Measurements from ENCODE around the gene JARID2.

- TF ChIP-seq, protein P1, sequence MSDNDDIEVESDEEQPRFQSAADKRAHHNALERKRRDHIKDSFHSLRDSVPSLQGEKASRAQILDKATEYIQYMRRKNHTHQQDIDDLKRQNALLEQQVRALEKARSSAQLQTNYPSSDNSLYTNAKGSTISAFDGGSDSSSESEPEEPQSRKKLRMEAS (IDR thresholded peaks at IDR 0.05) = no peak
- TF ChIP-seq ATF2 (IDR thresholded peaks at IDR 0.05; ENCODE audit: low read length) (no peak), TAF7 (optimal IDR thresholded peaks at IDR 0.05; ENCODE audit: borderline replicate concordance, low read depth, low read length) (no peak), SUZ12 (IDR thresholded peaks at IDR 0.05; ENCODE audit: low read length) (no peak), POLR2AphosphoS5 (IDR thresholded peaks at IDR 0.05; ENCODE audit: low read depth, low read length) (no peak), POLR2A (IDR thresholded peaks at IDR 0.05; ENCODE audit: control extremely low read depth in 1 of 2, low read depth in 2 of 2, low read length in 2 of 2) (no peak; a peak in 1 of 3 replicates), SP4 (IDR thresholded peaks at IDR 0.05; ENCODE audit: low read length) (no peak), SAP30 (IDR thresholded peaks at IDR 0.05; ENCODE audit: insufficient read depth, insufficient replicate concordance, low read length) (no peak), HDAC6 (IDR thresholded peaks at IDR 0.05; ENCODE audit: low read depth, low read length) (no peak), RAD21 (IDR thresholded peaks at IDR 0.05 in 1 of 2, conservative IDR thresholded peaks at IDR 0.05 in 1 of 2; ENCODE audit: low read depth in 2 of 2, low read length in 2 of 2) (no peak), CREB1 (IDR thresholded peaks at IDR 0.05) (no peak), USF2 (IDR thresholded peaks at IDR 0.05; ENCODE audit: low read length) (no peak), SP2 (IDR thresholded peaks at IDR 0.05; ENCODE audit: low read length) (no peak)
- TF ChIP-seq, protein P2, sequence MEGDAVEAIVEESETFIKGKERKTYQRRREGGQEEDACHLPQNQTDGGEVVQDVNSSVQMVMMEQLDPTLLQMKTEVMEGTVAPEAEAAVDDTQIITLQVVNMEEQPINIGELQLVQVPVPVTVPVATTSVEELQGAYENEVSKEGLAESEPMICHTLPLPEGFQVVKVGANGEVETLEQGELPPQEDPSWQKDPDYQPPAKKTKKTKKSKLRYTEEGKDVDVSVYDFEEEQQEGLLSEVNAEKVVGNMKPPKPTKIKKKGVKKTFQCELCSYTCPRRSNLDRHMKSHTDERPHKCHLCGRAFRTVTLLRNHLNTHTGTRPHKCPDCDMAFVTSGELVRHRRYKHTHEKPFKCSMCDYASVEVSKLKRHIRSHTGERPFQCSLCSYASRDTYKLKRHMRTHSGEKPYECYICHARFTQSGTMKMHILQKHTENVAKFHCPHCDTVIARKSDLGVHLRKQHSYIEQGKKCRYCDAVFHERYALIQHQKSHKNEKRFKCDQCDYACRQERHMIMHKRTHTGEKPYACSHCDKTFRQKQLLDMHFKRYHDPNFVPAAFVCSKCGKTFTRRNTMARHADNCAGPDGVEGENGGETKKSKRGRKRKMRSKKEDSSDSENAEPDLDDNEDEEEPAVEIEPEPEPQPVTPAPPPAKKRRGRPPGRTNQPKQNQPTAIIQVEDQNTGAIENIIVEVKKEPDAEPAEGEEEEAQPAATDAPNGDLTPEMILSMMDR (IDR thresholded peaks at IDR 0.05; ENCODE audit: control extremely low read depth in 1 of 3, insufficient read depth in 1 of 3, low read depth in 1 of 3, low read length in 3 of 3) = no peak
Observed at GRCh38 chr6:15352845-15353244, 107.0 kb downstream of the JARID2 start.
